VCaP (cell line): Measurements from ENCODE around the gene HLCS.

ENCODE experiments used
- H3K27ac ChIP-seq: fragments of 450-650 bp; 2 replicates; pipeline ENCODE4 v1.5.1; 2017
- TF ChIP-seq, protein P1 (sequence below): fragments of 450-650 bp; conservative IDR thresholded peaks from 2 replicates; pipeline ENCODE4 v1.5.1; 2017; ENCODE audit warnings: mild to moderate bottlenecking, moderate library complexity

Gene HLCS

DNA sequence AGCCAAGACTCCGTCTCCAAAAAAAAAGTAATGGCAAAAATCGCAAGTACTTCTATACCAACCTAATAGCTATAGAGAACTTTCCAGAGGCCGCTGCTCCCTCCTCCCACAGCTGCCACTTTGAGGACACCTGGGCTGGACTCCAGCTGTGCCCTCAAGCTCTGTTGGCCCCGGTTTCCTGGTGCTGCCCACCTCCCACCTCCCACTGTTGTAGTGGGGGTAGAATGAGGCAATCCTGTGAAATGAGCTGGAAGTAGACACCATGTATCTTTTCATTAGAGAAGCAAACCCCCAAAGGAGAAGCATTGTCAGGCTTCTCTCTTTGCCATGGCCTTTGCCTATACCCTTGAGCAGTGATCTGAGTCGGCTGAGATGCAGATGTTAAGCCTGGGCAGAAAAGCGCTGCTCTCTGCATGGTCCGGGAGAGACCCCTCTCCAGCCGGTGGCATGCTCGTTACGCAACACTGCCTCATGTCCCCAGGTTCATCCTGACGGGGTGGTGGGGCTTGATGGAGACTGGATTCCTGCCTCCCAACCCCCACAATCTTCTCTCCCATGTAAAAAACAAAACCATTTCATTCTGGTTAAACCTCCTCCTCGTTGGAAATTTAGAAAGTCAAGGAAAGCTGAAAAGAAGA lies 227.9 kb downstream of the HLCS start:
- TF ChIP-seq, protein P1, sequence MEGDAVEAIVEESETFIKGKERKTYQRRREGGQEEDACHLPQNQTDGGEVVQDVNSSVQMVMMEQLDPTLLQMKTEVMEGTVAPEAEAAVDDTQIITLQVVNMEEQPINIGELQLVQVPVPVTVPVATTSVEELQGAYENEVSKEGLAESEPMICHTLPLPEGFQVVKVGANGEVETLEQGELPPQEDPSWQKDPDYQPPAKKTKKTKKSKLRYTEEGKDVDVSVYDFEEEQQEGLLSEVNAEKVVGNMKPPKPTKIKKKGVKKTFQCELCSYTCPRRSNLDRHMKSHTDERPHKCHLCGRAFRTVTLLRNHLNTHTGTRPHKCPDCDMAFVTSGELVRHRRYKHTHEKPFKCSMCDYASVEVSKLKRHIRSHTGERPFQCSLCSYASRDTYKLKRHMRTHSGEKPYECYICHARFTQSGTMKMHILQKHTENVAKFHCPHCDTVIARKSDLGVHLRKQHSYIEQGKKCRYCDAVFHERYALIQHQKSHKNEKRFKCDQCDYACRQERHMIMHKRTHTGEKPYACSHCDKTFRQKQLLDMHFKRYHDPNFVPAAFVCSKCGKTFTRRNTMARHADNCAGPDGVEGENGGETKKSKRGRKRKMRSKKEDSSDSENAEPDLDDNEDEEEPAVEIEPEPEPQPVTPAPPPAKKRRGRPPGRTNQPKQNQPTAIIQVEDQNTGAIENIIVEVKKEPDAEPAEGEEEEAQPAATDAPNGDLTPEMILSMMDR = no peak
- peak overlapping the region; percentile 49; the same call in 1 of the 2 replicates for H3K27ac ChIP-seq

- TF ChIP-seq, protein P1 = no peak
Observed at GRCh38 chr21:36735724-36736320, 230.6 kb downstream of the HLCS start.

DNA sequence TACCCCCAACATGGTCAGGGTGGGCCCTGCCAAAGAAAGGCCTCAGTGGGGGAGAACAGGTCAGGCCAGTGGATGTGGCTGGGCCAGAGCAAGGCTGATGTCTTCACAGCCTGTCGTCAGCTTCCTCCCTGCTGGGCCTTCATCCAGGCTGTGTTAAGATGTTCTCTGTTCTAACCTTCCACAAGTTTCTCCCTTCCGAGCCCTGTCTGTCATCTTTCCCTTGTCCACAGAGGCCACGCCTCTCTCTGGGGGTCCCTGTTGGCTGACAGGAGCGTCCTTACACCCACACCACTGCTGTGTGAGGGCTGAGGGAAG lies 231.3 kb downstream of the HLCS start:
- H3K27ac ChIP-seq = peak overlapping the region; percentile 58
- TF ChIP-seq, protein P1 = no peak

More at GRCh38 chr21:36735724-36736320, 230.6 kb downstream of the HLCS start:
- H3K27ac ChIP-seq = peak overlapping the region; percentile 58

DNA sequence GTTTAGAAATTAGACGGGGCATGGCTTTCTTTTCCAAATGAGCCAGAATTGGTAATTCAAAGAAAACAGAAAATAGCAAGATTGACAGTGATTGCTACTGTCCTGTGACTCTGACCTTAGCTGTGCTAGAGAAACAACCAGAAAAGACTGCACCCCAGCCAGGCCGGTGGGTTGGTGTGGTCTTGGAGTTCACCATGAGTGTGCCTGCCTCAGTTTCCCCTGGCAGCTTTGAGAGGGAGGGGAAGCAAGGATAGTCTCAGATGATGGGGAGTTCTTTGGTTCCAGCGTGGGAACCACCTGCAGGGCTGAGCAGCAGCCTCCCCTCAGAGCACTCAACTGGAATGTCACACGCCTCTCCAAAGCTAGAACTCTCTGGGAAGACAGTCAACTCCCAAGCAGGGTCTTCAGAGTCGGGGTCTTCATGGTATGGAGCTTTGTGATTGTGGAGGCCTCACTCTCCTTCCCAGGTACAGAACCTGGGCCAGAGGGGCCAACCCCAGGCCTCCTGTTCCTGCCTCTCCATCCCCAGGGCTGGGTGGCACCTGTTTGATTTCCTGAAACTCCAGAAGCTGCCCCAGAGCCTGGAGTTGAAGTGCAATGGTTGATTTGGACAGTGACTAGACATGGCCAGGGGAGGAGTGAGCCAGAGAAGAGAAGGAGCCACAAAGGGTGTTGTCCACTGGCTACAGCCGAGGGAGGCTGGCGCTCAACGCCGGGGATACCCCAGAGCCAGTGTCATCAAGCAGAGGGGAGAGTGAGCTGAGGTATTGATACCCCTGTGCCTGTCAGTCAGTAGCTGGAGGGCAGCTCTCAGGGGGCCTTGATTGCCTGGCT lies 231.9 kb downstream of the HLCS start:
- TF ChIP-seq, protein P1 = no peak
- H3K27ac ChIP-seq = peak overlapping the region; percentile 58

DNA sequence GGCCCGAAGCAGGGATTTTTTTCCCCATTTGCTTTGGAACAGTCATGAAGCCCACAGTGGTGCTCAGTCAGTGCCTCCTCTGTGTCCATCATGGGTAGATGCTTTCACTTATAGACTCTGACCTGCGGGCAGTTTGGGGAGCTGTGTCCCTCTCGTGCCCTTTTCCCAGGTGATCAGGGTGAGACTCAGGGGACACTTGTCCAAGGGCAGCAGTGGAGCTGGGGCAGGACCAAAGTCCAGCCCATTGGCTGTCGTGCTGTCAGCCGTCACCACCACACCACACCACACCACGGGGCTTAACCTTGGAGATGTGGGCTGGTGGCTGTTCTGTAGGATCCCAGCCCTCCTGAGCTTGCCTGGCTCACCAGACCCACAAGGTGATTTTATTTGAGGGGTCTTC lies 232.6 kb downstream of the HLCS start:
- TF ChIP-seq, protein P1 = no peak
- peak overlapping the region; percentile 58 for H3K27ac ChIP-seq

GRCh38 chr21:36732761-36733160 lies 233.7 kb downstream of the HLCS start:
- peak overlapping the region; percentile 58 for H3K27ac ChIP-seq
- TF ChIP-seq, protein P1 = no peak

GRCh38 chr21:36732217-36732616 lies 234.3 kb downstream of the HLCS start:
- H3K27ac ChIP-seq = peak overlapping the region; percentile 58
- TF ChIP-seq, protein P1 = no peak
